Suprapubic skin (tissue), 4 donors: ENCODE measurements around the gene YPEL5.

Experiments
- CTCF ChIP-seq, 2 donors: fragments of 200-600 bp in 1 of 2; fragments of 450-650 bp in 1 of 2; sonication (generic) in 1 of 2; IDR thresholded peaks; one replicate each; pipeline ENCODE4 v1.5.1; 2016 to 2019; ENCODE audit warnings: antibody characterized with exemption in 2 of 2, mild to moderate bottlenecking in 1 of 2, moderate library complexity in 1 of 2
- EP300 ChIP-seq: sonication (generic); formaldehyde crosslinking; IDR thresholded peaks from one replicate; pipeline ENCODE4 v1.6.1; 2017; ENCODE audit warnings: antibody characterized with exemption
- POLR2AphosphoS5 ChIP-seq, 3 donors: sonication (generic); formaldehyde crosslinking; IDR thresholded peaks; one replicate each; pipeline ENCODE4 v1.6.1; 2017; ENCODE audit warnings: antibody characterized with exemption in 3 of 3

GRCh38 chr2:30150786-30151185 is 4.0 kb downstream of the YPEL5 start:
- TF ChIP-seq EP300 (no peak), CTCF (IDR thresholded peaks at IDR 0.05) (no peak), POLR2AphosphoS5 (IDR thresholded peaks at IDR 0.05) (no peak)
